Prostate gland (tissue), 2 donors: Measurements from ENCODE around the gene MLIP.

ENCODE experiments used
- POLR2A ChIP-seq: fragments of 450-650 bp; IDR thresholded peaks from one replicate; pipeline ENCODE4 v1.6.1; 2016; ENCODE audit warnings: antibody characterized with exemption, mild to moderate bottlenecking
- POLR2AphosphoS5 ChIP-seq: sonication (generic); formaldehyde crosslinking; IDR thresholded peaks from one replicate; pipeline ENCODE4 v1.6.1; 2017; ENCODE audit warnings: antibody characterized with exemption
- TF ChIP-seq, protein P1 (sequence below), 4 experiments: fragments of 200-600 bp in 2 of 4; fragments of 450-650 bp in 2 of 4; sonication (generic) in 2 of 4; IDR thresholded peaks; 1 replicate in 3 of 4; 2 replicates in 1 of 4; pipeline ENCODE4 v1.5.1; 2016 to 2019; ENCODE audit warnings: antibody characterized with exemption in 4 of 4, mild to moderate bottlenecking in 2 of 4, moderate library complexity in 2 of 4

DNA sequence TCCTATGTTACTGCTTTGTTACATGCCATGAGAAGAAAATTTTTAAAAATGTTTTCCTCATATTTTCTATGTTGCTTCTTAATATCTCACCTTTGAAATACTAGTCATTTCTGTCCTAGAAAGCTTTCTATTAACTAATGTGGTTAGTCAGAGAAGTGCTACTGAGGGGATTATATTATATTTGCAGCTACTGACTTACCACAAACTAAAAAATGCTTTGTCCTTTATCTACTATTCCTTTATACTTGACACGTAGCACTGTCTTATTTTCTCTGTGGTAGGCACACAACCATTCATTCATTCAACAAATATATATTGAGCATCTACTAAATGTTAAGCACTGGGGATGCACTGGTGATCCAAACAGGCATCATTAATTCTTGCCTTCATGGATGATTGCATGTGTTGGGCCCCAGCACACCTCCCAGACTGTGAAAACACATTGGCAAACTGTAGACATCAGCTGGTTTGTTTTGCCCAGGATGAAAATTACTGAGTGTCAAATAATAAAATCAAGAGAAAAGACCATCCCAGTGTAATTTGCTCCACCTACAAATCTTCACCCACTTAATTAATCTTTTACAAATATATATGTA is 10.7 kb upstream of the MLIP start:
- TF ChIP-seq, protein P1, sequence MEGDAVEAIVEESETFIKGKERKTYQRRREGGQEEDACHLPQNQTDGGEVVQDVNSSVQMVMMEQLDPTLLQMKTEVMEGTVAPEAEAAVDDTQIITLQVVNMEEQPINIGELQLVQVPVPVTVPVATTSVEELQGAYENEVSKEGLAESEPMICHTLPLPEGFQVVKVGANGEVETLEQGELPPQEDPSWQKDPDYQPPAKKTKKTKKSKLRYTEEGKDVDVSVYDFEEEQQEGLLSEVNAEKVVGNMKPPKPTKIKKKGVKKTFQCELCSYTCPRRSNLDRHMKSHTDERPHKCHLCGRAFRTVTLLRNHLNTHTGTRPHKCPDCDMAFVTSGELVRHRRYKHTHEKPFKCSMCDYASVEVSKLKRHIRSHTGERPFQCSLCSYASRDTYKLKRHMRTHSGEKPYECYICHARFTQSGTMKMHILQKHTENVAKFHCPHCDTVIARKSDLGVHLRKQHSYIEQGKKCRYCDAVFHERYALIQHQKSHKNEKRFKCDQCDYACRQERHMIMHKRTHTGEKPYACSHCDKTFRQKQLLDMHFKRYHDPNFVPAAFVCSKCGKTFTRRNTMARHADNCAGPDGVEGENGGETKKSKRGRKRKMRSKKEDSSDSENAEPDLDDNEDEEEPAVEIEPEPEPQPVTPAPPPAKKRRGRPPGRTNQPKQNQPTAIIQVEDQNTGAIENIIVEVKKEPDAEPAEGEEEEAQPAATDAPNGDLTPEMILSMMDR (IDR thresholded peaks at IDR 0.05), result no peak
- TF ChIP-seq POLR2A, result no peak
- TF ChIP-seq POLR2AphosphoS5, result no peak
